Effector memory CD8-positive, alpha-beta T cell (primary cell): ENCODE results near the gene AMIGO1.

Experiments
- ATAC-seq: fragments of 150-1000 bp; cut with Tn5 transposase; replicated peaks from 2 replicates; pipeline ENCODE4 v1.10.0; 2021; ENCODE audit warnings: mild to moderate bottlenecking, moderate library complexity
- DNase-seq, 3 experiments: peaks; one replicate each; pipeline ENCODE4 v3.0.0; 2021
- H3K27ac Mint-ChIP-seq, 2 donors: one replicate each; pipeline ENCODE4 v1.8.0; 2022; ENCODE audit warnings: mild to moderate bottlenecking in 2 of 2, mixed read lengths in 2 of 2, moderate library complexity in 2 of 2
- H3K27me3 Mint-ChIP-seq, 2 donors: one replicate each; pipeline ENCODE4 v1.8.0; 2022; ENCODE audit warnings: mixed read lengths in 2 of 2
- H3K36me3 Mint-ChIP-seq: one replicate; pipeline ENCODE4 v1.8.0; 2022; ENCODE audit warnings: mild to moderate bottlenecking, moderate library complexity, mixed read lengths; ENCODE audit not compliant: insufficient read depth
- H3K4me1 Mint-ChIP-seq, 2 donors: one replicate each; pipeline ENCODE4 v1.8.0; 2022; ENCODE audit warnings: low read depth in 2 of 2, mixed read lengths in 2 of 2
- H3K4me3 Mint-ChIP-seq, 2 donors: one replicate each; pipeline ENCODE4 v1.8.0; 2022; ENCODE audit warnings: mild to moderate bottlenecking in 2 of 2, mixed read lengths in 2 of 2, moderate library complexity in 2 of 2
- H3K9me3 Mint-ChIP-seq, 2 donors: one replicate each; pipeline ENCODE4 v1.8.0; 2022; ENCODE audit warnings: mixed read lengths in 2 of 2

AMIGO1 gene

DNA sequence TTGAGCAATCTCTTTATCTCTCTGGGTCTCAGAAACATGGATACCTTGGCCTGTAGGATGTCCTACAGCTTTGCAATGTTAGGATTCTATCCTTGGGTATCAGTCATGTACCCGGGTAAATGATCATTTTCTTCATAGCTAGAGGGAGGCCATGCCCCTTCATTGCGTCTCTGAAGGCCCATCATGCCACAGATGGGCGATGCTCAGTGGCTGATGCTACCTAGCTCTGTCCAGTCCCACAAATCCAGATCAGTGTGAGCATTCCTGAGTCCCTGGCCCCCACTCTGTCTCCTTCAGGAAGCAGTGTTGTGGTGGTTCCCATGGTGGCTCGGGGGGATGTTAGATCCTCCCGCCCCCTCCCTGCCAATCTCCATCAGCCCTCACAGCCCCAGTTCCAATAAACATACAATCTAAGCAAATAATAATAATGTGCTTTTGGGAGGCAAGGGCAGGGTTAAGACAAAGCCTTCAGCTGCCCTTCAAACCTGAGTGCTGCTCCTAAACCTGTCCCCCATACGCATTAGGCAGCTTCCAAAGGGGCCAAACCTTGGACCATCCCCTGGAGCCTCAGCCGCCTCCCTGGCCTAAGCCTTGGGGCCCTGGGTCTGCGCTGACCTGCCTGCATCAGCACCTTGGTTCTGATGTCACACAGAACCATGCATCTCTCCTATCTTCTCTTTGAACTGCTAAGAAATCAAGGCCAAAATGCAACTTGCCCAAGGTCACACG, 29.5 kb upstream of the AMIGO1 start:
- H3K9me3 Mint-ChIP-seq = no peaks in the 10 kb centered on the region
- no peak for ATAC-seq
- H3K27ac Mint-ChIP-seq = no peak overlapping the region
- no peaks in the 10 kb centered on the region for H3K4me1 Mint-ChIP-seq
- no peaks in the 10 kb centered on the region for H3K27me3 Mint-ChIP-seq
- H3K4me3 Mint-ChIP-seq = no peak overlapping the region
- no peak for DNase-seq
- H3K36me3 Mint-ChIP-seq = peaks cover 4% of the 10 kb centered on the region

DNA sequence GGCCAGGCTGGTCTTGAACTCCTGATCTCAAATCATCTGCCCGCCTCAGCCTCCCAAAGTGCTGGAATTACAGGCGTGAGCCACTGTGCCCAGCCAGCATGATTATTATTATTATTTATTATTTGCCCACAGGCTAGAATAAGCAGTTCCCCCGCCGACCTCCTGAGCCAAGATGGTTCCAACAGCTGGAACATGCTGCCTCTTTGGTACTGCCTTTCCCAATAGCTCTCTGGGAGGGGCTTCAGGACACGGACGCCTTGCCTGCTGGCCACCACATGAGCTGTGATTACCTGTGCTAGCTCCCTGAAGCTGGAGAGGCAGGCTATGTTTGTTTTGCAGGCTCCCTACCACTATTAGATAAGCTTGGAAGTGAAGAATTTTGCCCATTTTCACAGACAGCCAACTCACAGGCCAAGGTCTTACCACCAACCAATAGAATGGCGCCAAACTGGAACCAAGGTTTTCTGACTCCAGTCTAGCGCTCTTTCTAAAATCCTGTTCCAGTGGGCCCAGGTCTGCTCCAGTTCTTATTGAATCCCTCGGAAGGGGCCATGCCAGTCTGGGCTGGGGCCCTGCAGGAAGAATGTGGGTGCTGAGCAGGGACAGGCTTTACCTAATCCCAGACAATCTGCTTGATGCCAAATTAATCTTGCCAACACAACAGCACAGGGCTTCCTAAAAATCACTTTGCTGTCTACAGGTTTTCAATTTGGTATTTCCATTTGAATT, 28.1 kb upstream of the AMIGO1 start:
- DNase-seq = no peak
- Mint-ChIP-seq H3K4me3 (no peak overlapping the region), H3K27ac (no peak overlapping the region), H3K36me3 (peaks cover 4% of the 10 kb centered on the region), H3K9me3 (no peaks in the 10 kb centered on the region), H3K27me3 (no peaks in the 10 kb centered on the region), H3K4me1 (peaks cover 2 to 5% of the 10 kb centered on the region in 2 donors)
- ATAC-seq = no peak

DNA sequence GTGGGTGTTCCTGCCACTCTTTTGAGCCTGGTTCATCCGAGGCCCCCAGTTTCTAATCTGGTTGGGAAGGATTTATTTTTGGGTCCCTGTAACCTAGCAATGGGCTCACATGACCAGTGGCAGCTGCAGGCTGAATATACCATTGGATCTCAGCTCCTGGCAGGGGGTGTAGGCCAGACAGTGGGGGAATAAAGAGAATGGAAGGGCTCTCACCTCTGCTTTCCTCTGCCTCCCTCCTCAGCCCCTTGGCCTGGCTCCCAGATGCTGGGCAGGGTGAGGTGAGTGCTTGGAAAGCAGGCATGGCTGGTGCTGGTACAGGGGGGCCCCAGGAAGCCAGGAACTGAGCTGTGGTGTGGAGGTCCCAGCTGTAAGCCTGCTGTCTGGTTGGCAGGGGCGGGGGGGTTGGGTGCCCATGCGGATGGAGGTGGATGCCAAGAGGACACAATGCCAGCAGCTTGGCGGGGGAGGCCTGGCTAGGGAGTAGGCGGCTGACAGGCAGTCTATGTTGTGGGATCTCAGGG, 26.5 kb upstream of the AMIGO1 start:
- Mint-ChIP-seq H3K27ac (no peak overlapping the region), H3K36me3 (peaks cover 14% of the 10 kb centered on the region), H3K4me3 (no peak overlapping the region), H3K27me3 (no peaks in the 10 kb centered on the region), H3K9me3 (no peaks in the 10 kb centered on the region), H3K4me1 (peaks cover 12% of the 10 kb centered on the region in 2 donors)
- ATAC-seq = no peak
- no peak for DNase-seq

DNA sequence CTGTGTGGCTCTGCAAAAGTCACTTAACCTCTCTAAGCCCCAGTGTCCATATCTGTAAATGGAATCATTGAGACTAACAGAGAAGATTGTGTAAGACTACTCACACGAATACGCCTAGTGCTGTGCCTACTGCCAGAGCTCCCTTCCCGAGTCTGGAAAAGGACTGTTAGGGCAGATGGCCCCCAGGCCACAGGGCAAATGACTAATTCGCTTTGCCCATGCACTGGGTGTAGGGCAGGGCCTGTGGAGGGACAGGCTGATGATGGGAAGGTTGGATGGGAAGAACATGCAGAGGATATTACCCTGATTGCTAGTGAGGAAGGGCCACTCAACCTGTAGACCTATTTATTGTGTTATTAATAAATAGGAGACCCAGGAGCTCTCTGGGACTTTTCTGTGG, 26.0 kb upstream of the AMIGO1 start:
- peaks cover 14% of the 10 kb centered on the region for H3K36me3 Mint-ChIP-seq
- H3K4me1 Mint-ChIP-seq = peaks cover 13 to 14% of the 10 kb centered on the region in 2 donors
- no peaks in the 10 kb centered on the region for H3K9me3 Mint-ChIP-seq
- DNase-seq (no peak), ATAC-seq (no peak)
- H3K27ac Mint-ChIP-seq = peak overlapping the region in 1 of 2 donors; percentile 13
- H3K27me3 Mint-ChIP-seq = no peaks in the 10 kb centered on the region
- no peak overlapping the region for H3K4me3 Mint-ChIP-seq

DNA sequence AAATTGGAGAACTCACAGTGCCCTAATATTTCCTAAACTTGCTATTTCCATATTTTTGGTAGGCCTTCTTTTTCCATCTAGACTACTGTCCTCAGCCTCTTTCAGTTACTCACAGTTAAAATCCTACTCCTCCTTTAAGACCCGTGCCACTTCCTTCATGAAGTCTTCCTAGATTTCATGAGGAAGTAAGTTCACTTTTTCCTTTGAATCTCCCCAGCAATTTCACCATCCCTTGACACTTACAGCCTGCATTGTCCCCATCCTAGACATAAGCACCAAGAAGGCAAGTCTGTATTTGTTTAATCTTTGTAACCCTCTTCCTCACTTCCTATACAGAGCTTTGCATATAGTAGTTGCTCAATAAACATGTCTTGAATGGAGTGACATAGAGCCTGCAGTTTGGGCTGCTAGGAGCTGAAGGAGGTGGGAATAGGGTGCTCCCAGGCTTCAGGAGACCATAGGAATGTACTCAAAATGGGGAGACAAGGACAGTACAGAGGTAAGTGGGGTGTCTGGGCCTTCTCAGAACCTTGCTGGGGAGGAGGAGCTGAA, 24.9 kb upstream of the AMIGO1 start:
- H3K27me3 Mint-ChIP-seq = no peaks in the 10 kb centered on the region
- no peaks in the 10 kb centered on the region for H3K9me3 Mint-ChIP-seq
- no peak overlapping the region for H3K4me3 Mint-ChIP-seq
- no peak for ATAC-seq
- no peak for DNase-seq
- H3K36me3 Mint-ChIP-seq = peaks cover 14% of the 10 kb centered on the region
- no peak overlapping the region for H3K27ac Mint-ChIP-seq
- peaks cover 13 to 14% of the 10 kb centered on the region in 2 donors for H3K4me1 Mint-ChIP-seq

DNA sequence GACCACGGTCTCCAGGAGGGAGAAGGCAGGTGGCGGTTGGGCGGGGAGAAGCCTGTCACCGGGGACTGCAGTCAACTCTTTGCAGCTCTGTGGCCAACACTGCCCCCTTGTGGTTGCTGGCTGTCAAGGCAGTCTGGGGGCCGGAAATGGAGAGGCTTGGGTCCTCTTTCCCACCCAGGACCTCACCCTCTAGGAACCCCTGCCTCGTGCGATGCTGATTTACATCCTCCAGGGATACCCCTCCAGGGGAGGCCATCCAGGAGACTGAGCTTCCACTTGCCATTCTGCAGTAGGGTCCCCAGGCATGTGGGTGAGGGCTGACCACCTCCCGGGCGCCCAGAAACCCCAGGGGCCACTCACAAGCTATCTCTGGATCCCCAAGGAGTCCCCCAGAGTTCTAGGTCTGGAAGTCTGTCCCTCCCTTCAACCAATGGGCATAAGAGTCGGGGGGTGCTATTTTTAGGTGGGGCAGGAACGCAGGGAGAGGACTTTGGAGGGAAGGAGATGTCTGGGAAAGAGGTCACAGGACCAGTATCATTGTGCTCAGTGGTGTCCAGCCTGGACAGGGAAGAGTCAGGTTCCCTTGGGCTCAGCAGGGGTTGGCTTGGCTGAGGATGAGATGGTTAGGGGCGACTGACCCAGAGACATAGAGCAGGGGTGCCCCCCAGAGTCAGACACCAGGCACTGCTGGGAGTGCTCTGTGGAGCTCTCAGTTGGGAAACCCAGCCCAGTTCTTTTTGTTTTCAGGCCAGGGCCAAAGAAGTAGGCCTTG, 23.0 kb upstream of the AMIGO1 start:
- DNase-seq (peak; percentile 91 to 94 (median 91)), ATAC-seq (peak; percentile 92)
- peaks cover 0 to 6% of the 10 kb centered on the region in 2 donors for H3K27me3 Mint-ChIP-seq
- peak overlapping the region; percentile 81 to 84 for H3K4me3 Mint-ChIP-seq
- H3K4me1 Mint-ChIP-seq = peaks cover 13 to 14% of the 10 kb centered on the region in 2 donors
- peak overlapping the region; percentile 85 to 86 for H3K27ac Mint-ChIP-seq
- peaks cover 10% of the 10 kb centered on the region for H3K36me3 Mint-ChIP-seq
- H3K9me3 Mint-ChIP-seq = no peaks in the 10 kb centered on the region

DNA sequence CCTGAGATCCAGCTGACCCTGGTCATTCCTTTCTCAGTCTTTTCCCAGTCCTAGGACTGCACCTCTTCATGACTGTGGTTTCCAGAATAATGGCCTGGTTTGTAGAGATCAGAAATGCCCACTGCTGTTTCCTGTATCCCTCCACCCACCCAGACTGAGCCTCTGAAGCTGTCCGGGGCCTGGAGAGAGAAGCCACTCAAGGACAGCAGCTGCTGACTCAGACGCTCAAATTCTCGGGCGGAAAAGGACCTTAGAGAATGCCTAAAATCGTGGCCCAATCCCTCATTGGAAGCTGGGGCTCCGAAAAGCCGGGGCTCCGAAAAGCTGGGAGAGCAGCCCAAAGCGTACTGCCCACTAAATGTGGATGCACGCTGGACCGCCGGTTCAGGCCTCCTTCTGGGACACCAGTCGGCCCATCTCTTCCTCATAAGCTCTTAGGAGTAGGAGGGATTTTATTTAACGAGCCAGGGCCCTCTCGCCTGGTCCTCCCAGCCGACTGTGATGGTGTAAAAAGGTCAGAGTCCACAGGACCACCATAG, 22.4 kb upstream of the AMIGO1 start:
- Mint-ChIP-seq H3K27ac (peak overlapping the region; percentile 85 to 86), H3K4me1 (peaks cover 13 to 14% of the 10 kb centered on the region in 2 donors), H3K9me3 (no peaks in the 10 kb centered on the region), H3K4me3 (peak overlapping the region; percentile 81 to 84), H3K27me3 (peaks cover 0 to 9% of the 10 kb centered on the region in 2 donors), H3K36me3 (peaks cover 10% of the 10 kb centered on the region)
- no peak for DNase-seq
- no peak for ATAC-seq

DNA sequence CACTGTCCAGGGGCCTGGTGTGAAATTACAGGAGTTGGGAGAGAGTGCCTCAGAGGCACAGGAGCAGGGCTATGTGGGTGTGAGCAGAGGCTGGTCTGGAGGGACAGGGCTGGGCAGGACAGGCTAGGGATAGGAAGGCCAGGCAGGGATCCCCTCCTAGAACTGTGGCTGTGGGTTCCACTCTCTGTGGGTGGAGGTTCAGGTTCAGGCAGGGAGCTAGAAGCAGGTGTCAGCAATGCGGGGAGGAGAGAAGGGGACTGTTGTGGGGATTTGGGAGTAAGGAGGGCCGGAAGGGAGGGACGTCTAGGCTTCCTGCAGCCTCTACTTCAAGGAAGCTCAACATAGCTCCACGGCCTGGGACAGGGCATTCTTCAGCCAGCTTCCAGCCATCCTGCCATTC, 21.9 kb upstream of the AMIGO1 start:
- peaks cover 10% of the 10 kb centered on the region for H3K36me3 Mint-ChIP-seq
- H3K4me1 Mint-ChIP-seq = peaks cover 13 to 14% of the 10 kb centered on the region in 2 donors
- peak overlapping the region in 1 of 2 donors; percentile 3 for H3K27ac Mint-ChIP-seq
- peaks cover 0 to 9% of the 10 kb centered on the region in 2 donors for H3K27me3 Mint-ChIP-seq
- ATAC-seq (no peak), DNase-seq (no peak)
- no peaks in the 10 kb centered on the region for H3K9me3 Mint-ChIP-seq
- peak overlapping the region in 1 of 2 donors; percentile 17 for H3K4me3 Mint-ChIP-seq

DNA sequence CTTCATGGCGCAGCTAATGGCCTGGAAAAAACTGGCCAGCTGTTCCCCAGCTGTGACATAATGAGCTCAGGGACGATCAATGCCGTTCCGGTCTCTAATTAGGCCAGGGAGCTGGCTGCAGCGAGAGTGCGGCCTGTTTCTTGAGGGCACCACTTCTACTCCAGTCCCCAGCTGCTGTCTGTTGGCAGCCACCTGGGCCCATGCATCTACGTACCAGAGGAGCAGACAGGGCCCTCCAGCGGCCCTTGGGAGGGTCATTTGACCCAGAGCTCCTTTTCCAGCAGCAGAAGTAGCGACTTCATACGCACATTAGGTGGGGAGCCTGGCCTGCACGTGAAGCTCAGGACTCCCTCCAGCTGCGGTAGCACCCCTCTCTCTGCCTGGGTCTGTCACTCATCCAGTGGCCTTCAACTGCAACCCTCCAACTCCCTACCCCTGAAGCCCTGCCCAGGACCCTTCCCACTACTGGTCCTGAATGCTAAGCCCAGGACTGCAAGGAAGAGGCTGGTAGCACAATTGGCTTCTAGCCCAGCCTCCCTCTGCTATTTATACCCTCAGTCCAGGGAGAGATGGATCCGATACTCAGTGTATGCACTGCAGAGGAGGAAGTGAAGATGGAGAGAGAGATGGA, 21.0 kb upstream of the AMIGO1 start:
- H3K4me1 Mint-ChIP-seq = peaks cover 13 to 14% of the 10 kb centered on the region in 2 donors
- no peak overlapping the region for H3K4me3 Mint-ChIP-seq
- ATAC-seq (no peak), DNase-seq (no peak)
- H3K27ac Mint-ChIP-seq = no peak overlapping the region
- H3K27me3 Mint-ChIP-seq = peaks cover 0 to 9% of the 10 kb centered on the region in 2 donors
- no peaks in the 10 kb centered on the region for H3K9me3 Mint-ChIP-seq
- H3K36me3 Mint-ChIP-seq = peaks cover 10% of the 10 kb centered on the region

DNA sequence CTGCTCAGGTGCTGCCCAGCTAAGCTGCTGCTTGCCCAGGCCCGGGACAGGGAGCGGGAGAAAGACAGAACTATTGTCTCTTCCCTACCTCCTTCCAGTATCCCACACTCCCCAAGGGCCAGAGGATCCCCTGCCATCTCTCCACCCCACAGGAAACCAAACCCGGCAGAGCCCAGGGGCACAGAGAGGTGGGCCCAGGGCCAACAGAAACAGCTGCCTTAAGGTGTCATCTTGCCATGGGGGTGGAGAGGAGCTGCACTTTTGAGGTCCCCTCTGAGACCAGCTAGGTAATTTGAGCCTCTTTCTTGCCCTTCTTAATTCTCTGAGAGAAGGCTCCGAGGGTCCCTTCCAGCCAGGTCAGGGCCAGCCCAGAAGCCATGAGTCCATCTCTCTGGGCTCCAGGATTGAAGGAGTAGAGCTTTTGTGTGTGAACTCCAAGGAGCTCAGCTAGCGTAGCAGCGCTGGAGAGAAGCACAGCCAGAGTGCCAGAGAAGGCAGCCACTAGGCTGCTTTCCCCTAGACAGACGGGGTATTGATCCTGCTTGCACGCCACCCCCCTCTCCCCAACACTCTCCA, 20.4 kb upstream of the AMIGO1 start:
- Mint-ChIP-seq H3K9me3 (no peaks in the 10 kb centered on the region), H3K36me3 (peaks cover 10% of the 10 kb centered on the region), H3K4me1 (peaks cover 13 to 14% of the 10 kb centered on the region in 2 donors), H3K4me3 (no peak overlapping the region), H3K27me3 (peaks cover 0 to 9% of the 10 kb centered on the region in 2 donors), H3K27ac (peak overlapping the region in 1 of 2 donors; percentile 68)
- ATAC-seq (no peak), DNase-seq (no peak)

DNA sequence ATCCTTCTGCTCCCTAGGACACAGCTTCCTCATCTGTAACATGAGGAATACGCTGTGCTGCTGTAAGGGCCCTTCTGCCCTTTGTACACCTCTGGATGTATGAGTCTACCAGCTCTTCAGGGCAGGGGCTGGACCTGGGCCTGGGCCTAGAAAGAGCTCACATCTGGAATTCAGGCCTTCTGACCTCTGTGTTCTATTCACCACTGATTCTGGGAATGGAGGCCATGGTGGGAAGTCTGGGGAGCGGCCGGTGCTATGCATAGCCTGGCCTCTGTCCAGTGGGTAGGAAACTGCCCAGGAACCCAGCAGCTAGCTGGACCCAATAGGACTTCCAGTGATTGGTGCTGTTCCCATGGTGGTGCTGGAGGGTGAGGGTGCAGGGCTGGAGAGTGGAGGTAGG, 19.2 kb upstream of the AMIGO1 start:
- ATAC-seq (no peak), DNase-seq (no peak)
- H3K4me1 Mint-ChIP-seq = peaks cover 13 to 14% of the 10 kb centered on the region in 2 donors
- no peak overlapping the region for H3K27ac Mint-ChIP-seq
- no peak overlapping the region for H3K4me3 Mint-ChIP-seq
- no peaks in the 10 kb centered on the region for H3K9me3 Mint-ChIP-seq
- peaks cover 10% of the 10 kb centered on the region for H3K36me3 Mint-ChIP-seq
- H3K27me3 Mint-ChIP-seq = peaks cover 0 to 9% of the 10 kb centered on the region in 2 donors
